Ureter (tissue), 1 donor: ENCODE measurements around the gene SHISA8. TPM values are rescaled to one million over a fixed set of nuclear protein-coding genes. Genes with fewer than 3 reads are reported as not detected.
"Not testable (repeated sequence)": the region's sequence is repeated elsewhere in the genome, so short reads cannot be mapped to it uniquely, and the experiment has no call there.

ENCODE experiments used
- DNase-seq: peaks from one replicate; pipeline ENCODE4 v3.0.0-alpha.2; 2020; ENCODE audit warnings: low spot score
- total RNA-seq: library from RNA; stranded (reverse); gene quantifications from one replicate; pipeline ENCODE4 v1.2.4, GENCODE V29; 2023
- donor health status: DM: yes; HTN: yes; CAD: no.

SHISA8 gene
- total RNA-seq, 1 donor from 2014 or later: not detected

DNA sequence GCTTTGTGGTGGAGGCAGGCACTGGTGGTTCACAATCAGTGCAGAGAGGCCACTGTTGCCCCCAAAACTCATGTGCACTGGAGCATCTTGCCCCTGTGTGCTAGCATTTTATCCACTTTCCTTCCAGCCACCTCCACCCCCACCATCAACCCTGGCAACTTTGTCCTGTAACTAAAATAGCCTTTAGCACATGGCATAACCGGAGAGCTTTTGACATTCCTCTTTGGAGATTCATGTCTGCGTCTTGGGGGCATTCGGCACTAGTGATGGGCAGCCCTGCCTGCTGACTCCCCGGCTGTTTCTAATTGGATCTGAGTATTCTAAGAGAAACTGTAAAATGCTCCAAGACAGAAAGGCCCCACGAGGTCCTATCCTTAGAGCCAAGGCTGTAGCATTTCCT lies 15.8 kb downstream of the SHISA8 start:
- DNase-seq: no peak

DNA sequence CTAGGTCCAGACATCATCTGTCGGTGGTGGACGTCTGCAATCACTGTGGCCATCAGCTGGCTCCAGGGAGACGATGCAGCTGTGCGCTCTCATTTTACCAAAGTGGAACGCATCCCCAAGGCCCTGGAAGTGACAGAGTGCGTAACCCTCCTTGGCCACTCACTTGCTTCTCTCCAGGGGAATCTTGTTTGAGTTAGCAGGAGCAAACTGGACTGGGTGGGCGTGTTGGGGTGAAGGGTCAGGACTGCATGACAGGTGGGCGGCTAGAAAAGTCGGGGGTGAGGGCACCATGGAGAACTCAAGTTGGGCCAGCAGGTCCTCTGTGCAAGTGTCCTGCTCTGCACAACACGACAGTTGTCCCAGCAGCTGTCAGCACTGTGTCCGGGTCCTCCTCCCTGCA lies 16.2 kb downstream of the SHISA8 start:
- DNase-seq: no peak

GRCh38 chr22:41893591-41894375 lies 21.1 kb downstream of the SHISA8 start:
- no peak for DNase-seq

DNA sequence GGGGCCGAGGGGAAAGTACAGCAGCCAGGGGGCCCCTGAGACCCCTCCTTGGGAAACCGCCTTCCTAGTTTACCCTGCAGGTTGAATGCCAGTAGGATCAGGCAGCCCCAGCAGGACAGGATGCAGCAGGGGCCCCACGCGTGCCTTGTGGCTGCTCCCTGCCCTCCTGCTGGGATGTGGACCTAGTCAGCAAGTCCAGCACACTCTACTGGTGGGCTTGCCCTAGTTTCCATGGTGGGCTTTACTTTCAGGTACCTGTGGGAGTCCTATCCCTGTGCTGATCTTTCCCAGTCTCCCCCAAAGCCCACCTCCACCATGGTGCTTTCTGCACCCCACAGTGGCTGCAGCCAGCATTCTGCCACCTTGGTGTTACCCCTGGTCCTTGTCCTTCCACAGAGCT lies 22.2 kb downstream of the SHISA8 start:
- DNase-seq: no peak

GRCh38 chr22:41891407-41891806 lies 23.5 kb downstream of the SHISA8 start:
- no peak for DNase-seq

DNA sequence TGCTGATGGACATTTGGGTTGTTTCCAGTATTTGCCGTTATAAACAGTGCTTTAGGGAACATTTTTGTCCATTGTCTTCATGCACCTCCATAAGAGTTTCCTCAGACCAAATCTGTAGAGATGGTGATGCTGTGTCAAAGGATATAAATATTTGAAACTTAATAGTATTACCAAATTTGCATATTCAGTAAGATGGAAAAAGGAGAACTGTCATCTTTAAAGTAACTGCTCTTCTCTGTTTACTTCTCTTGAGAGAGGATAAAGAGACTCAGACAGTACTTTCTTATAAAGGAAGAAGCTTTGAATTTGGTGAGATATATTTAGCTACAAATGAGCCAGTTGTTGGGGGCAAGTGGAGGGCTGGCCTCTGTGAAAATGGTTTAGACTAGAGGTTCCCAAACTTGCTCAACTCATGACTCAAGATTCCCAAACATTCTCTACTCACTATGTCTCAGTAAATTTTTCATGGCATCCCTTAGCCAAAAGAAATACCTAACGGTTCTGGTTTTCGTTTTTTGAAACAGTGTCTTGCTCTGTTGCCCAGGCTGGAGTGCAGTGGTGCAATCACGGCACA lies 26.2 kb downstream of the SHISA8 start:
- no peak for DNase-seq

DNA sequence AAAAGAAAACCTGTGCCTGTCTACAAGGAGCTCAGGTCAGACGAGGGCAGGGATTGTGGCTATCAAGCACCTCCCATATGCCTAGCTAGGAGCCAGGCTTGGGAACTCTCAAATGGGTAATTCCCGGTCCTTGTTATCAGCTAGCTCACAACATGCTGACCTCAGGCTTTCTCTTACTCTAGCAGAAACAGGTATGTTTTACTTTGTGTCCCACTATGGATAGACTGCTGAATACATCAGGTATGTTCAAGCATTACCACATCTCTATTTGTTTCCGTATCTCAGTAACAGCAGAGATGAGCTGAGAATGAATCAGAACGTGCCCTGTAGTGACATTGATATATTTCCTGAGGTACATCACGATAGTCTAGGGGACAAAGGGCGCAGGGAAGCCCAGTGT lies 29.4 kb downstream of the SHISA8 start:
- no peak for DNase-seq

GRCh38 chr22:41885116-41885515 lies 29.8 kb downstream of the SHISA8 start:
- DNase-seq: no peak

GRCh38 chr22:41883400-41883799 lies 31.5 kb downstream of the SHISA8 start:
- DNase-seq: no peak

DNA sequence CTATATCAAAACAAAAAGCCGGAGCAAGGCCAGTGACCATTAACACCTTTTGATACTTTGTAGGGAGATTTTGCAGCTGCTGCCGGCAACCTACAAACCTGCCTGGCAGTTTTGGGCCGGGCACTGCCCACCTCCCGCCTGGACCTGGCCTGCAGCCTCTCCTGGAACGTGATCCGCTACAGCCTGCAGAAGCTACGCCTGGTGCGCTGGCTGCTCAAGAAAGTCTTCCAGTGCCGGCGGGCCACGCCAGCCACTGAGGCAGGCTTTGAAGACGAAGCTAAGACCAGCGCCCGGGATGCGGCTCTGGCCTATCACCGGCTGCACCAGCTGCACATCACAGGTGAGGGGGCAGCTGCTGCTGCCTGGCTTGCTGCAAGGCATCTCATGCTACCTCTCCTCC lies 34.2 kb downstream of the SHISA8 start:
- DNase-seq: no peak

- DNase-seq: no peak
These were observed 38.2 kb downstream of the SHISA8 start for GRCh38 chr22:41876675-41877074.

- no peak for DNase-seq
These were observed 38.6 kb downstream of the SHISA8 start for GRCh38 chr22:41876275-41876674.

- DNase-seq: no peak
These were observed 39.2 kb downstream of the SHISA8 start for GRCh38 chr22:41875531-41876270.

DNA sequence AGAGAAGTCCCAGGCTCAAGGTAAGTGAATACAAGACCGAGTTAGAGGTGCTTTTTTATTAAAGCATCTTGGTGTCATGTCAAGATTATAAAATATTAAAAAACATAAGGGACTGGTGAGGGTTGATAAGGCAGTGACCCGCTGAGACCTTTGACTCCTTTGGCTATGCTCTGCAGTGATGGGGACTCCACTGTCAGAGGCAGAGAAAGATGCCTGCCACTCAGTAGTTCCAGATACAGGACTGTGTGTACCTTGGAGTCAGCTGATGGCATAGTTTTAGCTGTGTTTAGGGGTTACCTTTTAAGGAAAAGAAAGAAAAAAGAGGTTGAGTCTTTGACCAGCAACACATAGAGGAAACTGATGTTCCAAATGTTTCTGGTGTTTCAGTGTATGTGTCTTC lies 40.8 kb downstream of the SHISA8 start:
- DNase-seq: no peak

DNA sequence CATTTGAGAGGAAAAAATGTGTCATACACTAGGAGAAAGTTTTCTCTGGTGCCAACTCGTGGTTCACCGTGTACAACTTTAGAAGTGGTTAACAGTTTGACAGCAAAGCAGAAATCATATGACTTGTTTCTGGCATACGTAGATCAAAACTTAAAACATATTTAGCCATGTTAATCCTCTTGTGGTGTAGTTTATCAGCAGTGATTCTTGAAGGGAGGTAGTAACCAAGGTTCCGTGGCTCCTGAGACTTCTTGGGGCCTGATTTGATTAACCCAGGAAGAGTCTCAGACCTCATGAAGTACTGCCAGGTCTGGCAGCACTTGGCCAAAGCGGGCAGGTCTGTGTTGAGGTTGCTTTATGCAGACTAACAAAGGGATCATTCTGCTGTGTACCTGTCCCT lies 41.5 kb downstream of the SHISA8 start:
- DNase-seq: no peak

- DNase-seq: no peak
These were observed 44.1 kb downstream of the SHISA8 start for GRCh38 chr22:41870786-41871185.

DNA sequence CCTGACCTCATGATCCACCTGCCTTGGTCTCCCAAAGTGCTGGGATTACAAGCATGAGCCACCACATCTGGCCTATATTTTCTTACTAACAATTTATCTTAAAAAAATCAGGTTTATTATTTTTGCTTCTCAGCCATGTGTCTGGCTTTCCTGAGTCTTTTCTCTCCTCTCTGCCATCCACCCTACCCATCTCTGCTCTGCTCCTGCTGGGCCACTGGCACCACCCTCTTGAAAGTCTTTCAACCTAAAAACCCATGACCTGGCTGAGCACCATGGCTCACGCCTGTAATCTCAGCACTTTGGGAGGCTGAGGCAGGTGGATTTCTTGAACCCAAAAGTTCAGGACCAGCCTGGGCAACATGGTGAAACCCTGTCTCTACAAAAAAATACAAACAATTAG lies 44.8 kb downstream of the SHISA8 start:
- DNase-seq: not testable (repeated sequence)

DNA sequence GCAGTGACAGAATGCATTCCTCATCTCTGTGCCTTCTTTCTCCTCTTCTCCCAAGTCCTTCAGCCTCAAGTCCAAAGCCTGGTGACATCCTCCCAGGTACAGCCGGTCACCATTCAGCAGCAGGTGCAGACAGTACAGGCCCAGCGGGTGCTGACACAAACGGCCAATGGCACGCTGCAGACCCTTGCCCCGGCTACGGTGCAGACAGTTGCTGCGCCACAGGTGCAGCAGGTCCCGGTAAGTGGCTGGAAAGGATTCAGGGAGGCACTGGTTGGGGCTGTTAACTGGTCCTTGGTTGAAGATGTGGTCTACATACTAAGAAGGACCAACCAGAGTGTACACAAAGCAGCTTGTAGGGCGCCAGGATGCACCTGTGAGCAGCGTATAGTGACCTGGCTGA lies 46.3 kb downstream of the SHISA8 start:
- no peak for DNase-seq

GRCh38 chr22:41863472-41863871 lies 51.4 kb downstream of the SHISA8 start:
- DNase-seq: no peak

GRCh38 chr22:41862530-41863266 lies 52.2 kb downstream of the SHISA8 start:
- DNase-seq: no peak

- no peak for DNase-seq
These were observed 52.7 kb downstream of the SHISA8 start for GRCh38 chr22:41862160-41862529.
